K562 (cell line): Measurements from ENCODE around the gene NDUFV2.

Experiments used
- CBX8 ChIP-seq: fragments of 200-600 bp; sonication (generic); IDR thresholded peaks from 2 replicates; pipeline ENCODE4 v1.6.1; 2012; ENCODE audit warnings: borderline replicate concordance, mixed run types, low read depth, mild to moderate bottlenecking, moderate library complexity, mixed read lengths, low read length, control low read depth, inconsistent platforms; ENCODE audit not compliant: poor library complexity, severe bottlenecking; ENCODE audit errors: extremely low read depth
- FOSL1 ChIP-seq: fragments of 200-800 bp; sonication (Bioruptor generic); conservative IDR thresholded peaks from 2 replicates; pipeline ENCODE4 v1.6.1; 2016; ENCODE audit warnings: missing genetic modification characterization, missing compliant biosample characterization
- FOXJ3 ChIP-seq: sonication (generic); formaldehyde crosslinking; IDR thresholded peaks from 2 replicates; pipeline ENCODE4 v1.4.0; 2020; ENCODE audit warnings: mild to moderate bottlenecking, missing genetic modification reagents
- MAFK ChIP-seq: IDR thresholded peaks from 2 replicates; pipeline ENCODE4 v1.6.1; 2011; ENCODE audit warnings: low read length, improper control_type of control experiment
- MAZ ChIP-seq, 2 experiments: fragments of 450-650 bp in 1 of 2; sonication (generic) in 1 of 2; formaldehyde crosslinking; IDR thresholded peaks in 1 of 2; conservative IDR thresholded peaks in 1 of 2; 2 replicates each; pipeline versions ENCODE4 v1.4.0 to v1.5.0; 2020; ENCODE audit warnings: mild to moderate bottlenecking in 1 of 2, missing genetic modification reagents in 1 of 2
- MYNN ChIP-seq, 2 experiments: sonication (generic); formaldehyde crosslinking in 1 of 2; IDR thresholded peaks; 2 replicates each; pipeline versions ENCODE4 v1.5.0 to v1.6.1; 2016 to 2020; ENCODE audit warnings: antibody characterized with exemption in 1 of 2, missing genetic modification reagents in 1 of 2
- POLR2A ChIP-seq: fragments of 450-650 bp; conservative IDR thresholded peaks from 2 replicates; pipeline ENCODE4 v1.6.1; 2016
- TF ChIP-seq, protein P1 (sequence below), 3 experiments: IDR thresholded peaks in 2 of 3; conservative IDR thresholded peaks in 1 of 3; 2 replicates each; pipeline ENCODE4 v1.5.1; 2011 to 2012; ENCODE audit warnings: low read length in 3 of 3, mild to moderate bottlenecking in 3 of 3, control low read depth in 2 of 3, improper control_type of control experiment in 1 of 3, inconsistent platforms in 1 of 3, low read depth in 1 of 3, mixed read lengths in 1 of 3, moderate library complexity in 1 of 3; ENCODE audit not compliant: insufficient read depth in 2 of 3
- TF ChIP-seq, protein P2 (sequence below): sonication (generic); formaldehyde crosslinking; IDR thresholded peaks from 2 replicates; pipeline ENCODE4 v1.8.1; 2023; ENCODE audit warnings: mild to moderate bottlenecking, missing genetic modification reagents
- TF ChIP-seq, protein P3 (sequence below): fragments of 250-450 bp; sonication (Bioruptor Pico); IDR thresholded peaks from 2 replicates; pipeline ENCODE4 v1.5.0; 2021; ENCODE audit warnings: mild to moderate bottlenecking, borderline replicate concordance

DNA sequence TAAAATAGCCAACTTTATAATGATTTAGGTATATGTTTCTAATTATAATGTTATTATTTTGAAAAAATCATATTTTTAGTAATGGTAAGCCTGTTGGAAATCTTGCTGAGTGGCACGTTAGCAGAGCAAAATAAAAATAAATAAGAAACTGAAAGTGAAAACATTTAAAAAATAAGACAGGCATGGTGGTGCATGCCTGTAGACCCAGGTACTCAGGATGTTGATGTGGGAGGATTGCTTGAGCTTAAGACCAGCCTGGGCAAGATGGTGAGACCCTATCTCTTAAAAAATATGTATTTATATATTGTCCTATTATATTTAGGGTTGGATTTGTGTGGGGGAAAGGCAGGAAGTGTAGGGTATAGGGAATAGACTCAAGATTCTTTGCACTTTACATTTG, 18.3 kb downstream of the NDUFV2 start:
- no peak for TF ChIP-seq CBX8
- no peak for TF ChIP-seq MAFK
- TF ChIP-seq, protein P1, sequence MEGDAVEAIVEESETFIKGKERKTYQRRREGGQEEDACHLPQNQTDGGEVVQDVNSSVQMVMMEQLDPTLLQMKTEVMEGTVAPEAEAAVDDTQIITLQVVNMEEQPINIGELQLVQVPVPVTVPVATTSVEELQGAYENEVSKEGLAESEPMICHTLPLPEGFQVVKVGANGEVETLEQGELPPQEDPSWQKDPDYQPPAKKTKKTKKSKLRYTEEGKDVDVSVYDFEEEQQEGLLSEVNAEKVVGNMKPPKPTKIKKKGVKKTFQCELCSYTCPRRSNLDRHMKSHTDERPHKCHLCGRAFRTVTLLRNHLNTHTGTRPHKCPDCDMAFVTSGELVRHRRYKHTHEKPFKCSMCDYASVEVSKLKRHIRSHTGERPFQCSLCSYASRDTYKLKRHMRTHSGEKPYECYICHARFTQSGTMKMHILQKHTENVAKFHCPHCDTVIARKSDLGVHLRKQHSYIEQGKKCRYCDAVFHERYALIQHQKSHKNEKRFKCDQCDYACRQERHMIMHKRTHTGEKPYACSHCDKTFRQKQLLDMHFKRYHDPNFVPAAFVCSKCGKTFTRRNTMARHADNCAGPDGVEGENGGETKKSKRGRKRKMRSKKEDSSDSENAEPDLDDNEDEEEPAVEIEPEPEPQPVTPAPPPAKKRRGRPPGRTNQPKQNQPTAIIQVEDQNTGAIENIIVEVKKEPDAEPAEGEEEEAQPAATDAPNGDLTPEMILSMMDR (IDR thresholded peaks at IDR 0.05 in 2 of 3, conservative IDR thresholded peaks at IDR 0.05 in 1 of 3; ENCODE audit: insufficient read depth in 2 of 3, low read depth in 1 of 3, low read length in 3 of 3), result no peak
- no peak for TF ChIP-seq MYNN (IDR thresholded peaks at IDR 0.05)
- TF ChIP-seq MYNN (CRISPR knock-in tag; IDR thresholded peaks at IDR 0.05), result no peak
- TF ChIP-seq POLR2A, result no peak
- TF ChIP-seq FOXJ3 (CRISPR knock-in tag), result no peak
- TF ChIP-seq, protein P2, sequence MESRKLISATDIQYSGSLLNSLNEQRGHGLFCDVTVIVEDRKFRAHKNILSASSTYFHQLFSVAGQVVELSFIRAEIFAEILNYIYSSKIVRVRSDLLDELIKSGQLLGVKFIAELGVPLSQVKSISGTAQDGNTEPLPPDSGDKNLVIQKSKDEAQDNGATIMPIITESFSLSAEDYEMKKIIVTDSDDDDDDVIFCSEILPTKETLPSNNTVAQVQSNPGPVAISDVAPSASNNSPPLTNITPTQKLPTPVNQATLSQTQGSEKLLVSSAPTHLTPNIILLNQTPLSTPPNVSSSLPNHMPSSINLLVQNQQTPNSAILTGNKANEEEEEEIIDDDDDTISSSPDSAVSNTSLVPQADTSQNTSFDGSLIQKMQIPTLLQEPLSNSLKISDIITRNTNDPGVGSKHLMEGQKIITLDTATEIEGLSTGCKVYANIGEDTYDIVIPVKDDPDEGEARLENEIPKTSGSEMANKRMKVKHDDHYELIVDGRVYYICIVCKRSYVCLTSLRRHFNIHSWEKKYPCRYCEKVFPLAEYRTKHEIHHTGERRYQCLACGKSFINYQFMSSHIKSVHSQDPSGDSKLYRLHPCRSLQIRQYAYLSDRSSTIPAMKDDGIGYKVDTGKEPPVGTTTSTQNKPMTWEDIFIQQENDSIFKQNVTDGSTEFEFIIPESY (CRISPR knock-in tag), result no peak
- TF ChIP-seq, protein P3, sequence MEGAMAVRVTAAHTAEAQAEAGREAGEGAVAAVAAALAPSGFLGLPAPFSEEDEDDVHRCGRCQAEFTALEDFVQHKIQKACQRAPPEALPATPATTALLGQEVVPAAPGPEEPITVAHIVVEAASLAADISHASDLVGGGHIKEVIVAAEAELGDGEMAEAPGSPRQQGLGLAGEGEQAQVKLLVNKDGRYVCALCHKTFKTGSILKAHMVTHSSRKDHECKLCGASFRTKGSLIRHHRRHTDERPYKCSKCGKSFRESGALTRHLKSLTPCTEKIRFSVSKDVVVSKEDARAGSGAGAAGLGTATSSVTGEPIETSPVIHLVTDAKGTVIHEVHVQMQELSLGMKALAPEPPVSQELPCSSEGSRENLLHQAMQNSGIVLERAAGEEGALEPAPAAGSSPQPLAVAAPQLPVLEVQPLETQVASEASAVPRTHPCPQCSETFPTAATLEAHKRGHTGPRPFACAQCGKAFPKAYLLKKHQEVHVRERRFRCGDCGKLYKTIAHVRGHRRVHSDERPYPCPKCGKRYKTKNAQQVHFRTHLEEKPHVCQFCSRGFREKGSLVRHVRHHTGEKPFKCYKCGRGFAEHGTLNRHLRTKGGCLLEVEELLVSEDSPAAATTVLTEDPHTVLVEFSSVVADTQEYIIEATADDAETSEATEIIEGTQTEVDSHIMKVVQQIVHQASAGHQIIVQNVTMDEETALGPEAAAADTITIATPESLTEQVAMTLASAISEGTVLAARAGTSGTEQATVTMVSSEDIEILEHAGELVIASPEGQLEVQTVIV (CRISPR knock-in tag), result no peak
- no peak for TF ChIP-seq FOSL1 (tag)
- no peak for TF ChIP-seq MAZ (CRISPR knock-in tag; conservative IDR thresholded peaks at IDR 0.05 in 1 of 2, IDR thresholded peaks at IDR 0.05 in 1 of 2)
